LoVo (cell line): Measurements from ENCODE around the gene EXOC7.
"Not testable (repeated sequence)": the region's sequence is repeated elsewhere in the genome, so short reads cannot be mapped to it uniquely, and the experiment has no call there.

Experiments
- DNase-seq: peaks from one replicate; pipeline ENCODE4 v3.0.0-alpha.2; 2016; ENCODE audit warnings: low spot score

EXOC7 gene

GRCh38 chr17:76088041-76088867 is 15.3 kb downstream of the EXOC7 start:
- no peak for DNase-seq

GRCh38 chr17:76087531-76087930 is 16.1 kb downstream of the EXOC7 start:
- no peak for DNase-seq

GRCh38 chr17:76086384-76086783 is 17.2 kb downstream of the EXOC7 start:
- DNase-seq, result no peak

GRCh38 chr17:76085731-76086366 is 17.7 kb downstream of the EXOC7 start:
- DNase-seq, result no peak

- DNase-seq, result no peak
Measured at GRCh38 chr17:76085066-76085730, 18.4 kb downstream of the EXOC7 start.

GRCh38 chr17:76083536-76084182 is 19.9 kb downstream of the EXOC7 start:
- no peak for DNase-seq

GRCh38 chr17:76082326-76083251 is 21.0 kb downstream of the EXOC7 start:
- no peak for DNase-seq

- DNase-seq, result no peak
Measured at GRCh38 chr17:76081295-76082210, 22.0 kb downstream of the EXOC7 start.

- DNase-seq, result no peak
Measured at GRCh38 chr17:76080768-76081287, 22.8 kb downstream of the EXOC7 start.

- no peak for DNase-seq
Measured at GRCh38 chr17:76079956-76080767, 23.4 kb downstream of the EXOC7 start.

GRCh38 chr17:76079535-76079955 is 24.0 kb downstream of the EXOC7 start:
- no peak for DNase-seq

GRCh38 chr17:76078860-76079534 is 24.6 kb downstream of the EXOC7 start, which contains the start of gene ZACN:
Gene ZACN (plus strand): TSS chr17:76079182. CDS start chr17:76079265, 83 bp downstream.
- DNase-seq, result no peak

GRCh38 chr17:76078370-76078769 is 25.2 kb downstream of the EXOC7 start:
- not testable (repeated sequence) for DNase-seq

GRCh38 chr17:76077584-76078110 is 25.9 kb downstream of the EXOC7 start:
- no peak for DNase-seq

- no peak for DNase-seq
Measured at GRCh38 chr17:76076765-76077583, 26.6 kb downstream of the EXOC7 start.

- DNase-seq, result no peak
Measured at GRCh38 chr17:76076146-76076764, 27.3 kb downstream of the EXOC7 start.
